GM18499 (cell line): ENCODE data around the gene CASP6.
A peak's percentile ranks its signal among the peaks of the same experiment; 100 is the strongest.

Source experiments
- ATAC-seq: cut with Tn5 transposase; IDR thresholded peaks from one replicate; pipeline ENCODE4 v1.9.1; 2021; ENCODE audit warnings: moderate number of reproducible peaks; ENCODE audit not compliant: insufficient read depth, unreplicated experiment

Gene CASP6

DNA sequence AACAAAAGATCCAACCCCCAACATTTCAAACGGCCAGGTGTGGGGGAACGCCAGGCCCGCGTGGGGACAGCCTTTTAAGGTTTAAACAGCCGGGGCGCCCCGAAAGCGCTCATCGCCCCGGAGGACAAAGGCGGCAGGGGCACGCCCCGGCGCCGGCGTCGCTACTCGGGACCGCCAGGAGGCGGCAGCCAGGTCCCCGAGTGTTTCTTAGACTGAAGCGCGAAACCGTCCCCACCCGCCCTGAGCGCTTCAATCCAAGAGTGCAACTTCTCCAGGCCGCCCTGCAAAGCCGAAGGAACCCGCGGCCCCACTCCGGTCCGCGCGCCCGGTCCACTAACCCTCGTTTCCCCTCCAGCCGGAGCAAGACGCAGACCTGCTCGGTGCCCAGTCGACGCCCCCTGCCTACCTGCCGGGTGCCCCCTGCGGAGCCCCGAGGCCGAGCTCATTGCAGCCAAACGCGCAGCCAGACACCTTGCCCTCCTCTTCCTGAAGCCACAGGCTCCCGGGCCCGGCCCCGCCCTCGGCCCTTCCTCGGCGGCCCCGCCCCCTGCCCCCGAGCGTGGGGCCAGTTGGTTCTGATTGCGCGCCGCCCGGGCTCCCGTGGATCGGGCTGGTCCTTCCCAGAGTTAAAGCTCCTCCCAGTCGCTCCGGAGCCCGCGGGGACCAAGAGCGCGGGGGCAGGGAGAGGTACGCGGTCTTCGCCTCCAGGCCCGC is at the start of gene CASP6:
Gene CASP6, minus strand, starts transcription at position 496 of the 714 bp plus-strand sequence. Its CDS starts 50 bp downstream, at position 446.
- ATAC-seq, result peak; percentile 49

- no peak for ATAC-seq
Observed at GRCh38 chr4:109752525-109752924, 49.3 kb upstream of the CASP6 start.

DNA sequence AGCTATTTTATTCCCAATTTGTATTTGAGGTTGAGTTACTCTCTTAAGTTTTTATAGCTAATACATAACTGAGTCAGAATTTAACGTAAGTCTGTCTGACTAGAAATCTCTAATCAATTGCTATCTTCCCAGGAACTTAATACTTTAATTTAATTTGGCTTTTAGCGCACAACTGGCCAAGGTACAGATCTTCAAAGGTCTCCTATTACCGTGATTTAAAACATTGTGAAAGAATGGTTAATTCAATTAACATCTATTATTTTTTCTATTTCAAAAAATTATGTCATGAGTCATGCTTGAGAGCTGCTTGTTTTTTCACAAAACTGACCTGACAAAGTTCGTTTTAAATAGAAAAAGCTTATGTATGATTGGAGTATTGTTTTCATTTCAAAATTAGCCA is 48.6 kb upstream of the CASP6 start:
- ATAC-seq, result no peak

DNA sequence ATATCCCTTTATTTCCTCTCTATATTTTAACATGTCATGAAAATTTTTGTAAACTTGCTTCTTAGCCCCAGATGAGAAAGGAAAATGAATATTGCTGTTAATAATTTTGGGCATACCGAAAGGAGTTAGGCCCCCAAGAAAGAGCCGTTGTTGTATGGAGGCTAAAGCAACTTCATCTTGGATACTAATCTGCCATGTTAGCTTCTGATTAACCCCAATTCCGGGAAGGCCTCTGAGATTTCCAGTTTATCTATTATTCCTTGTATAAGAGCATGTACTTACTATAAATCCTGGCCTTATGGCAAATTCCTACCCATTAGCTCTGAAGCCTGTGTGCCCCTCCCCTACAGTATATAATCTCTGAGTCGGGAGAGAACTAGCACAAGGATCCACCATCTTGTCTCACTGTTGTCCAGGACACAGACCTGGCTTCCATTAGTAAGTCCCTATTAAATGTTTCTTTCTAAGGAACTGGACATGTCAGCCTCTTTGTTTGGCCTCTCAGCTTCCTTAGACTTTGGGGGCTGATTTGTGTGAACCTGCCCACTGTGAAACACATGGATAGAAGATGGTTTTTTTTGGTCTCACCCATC is 47.5 kb upstream of the CASP6 start:
- ATAC-seq, result no peak

- ATAC-seq, result no peak
Observed at GRCh38 chr4:109749388-109750082, 46.3 kb upstream of the CASP6 start.

- no peak for ATAC-seq
Observed at GRCh38 chr4:109748114-109748513, 44.9 kb upstream of the CASP6 start.

DNA sequence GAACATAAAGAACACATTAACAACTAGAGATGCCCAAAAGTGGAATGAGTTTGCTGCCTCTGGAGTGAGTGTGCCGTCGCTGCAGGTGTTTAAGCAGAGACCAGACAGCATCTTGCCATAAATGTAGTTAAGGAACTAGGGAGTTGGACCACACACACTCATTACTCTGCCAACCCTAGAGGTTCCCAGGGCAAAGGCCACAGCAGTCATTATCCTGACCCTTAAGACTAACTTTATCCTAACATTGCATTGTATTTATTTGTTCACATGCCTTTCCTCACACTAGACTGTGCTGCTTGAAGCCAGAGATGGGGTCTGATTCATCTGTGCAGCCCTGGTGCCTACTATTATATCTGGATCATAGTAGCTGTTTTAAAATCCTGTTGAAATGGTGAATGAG is 43.5 kb upstream of the CASP6 start:
- no peak for ATAC-seq

DNA sequence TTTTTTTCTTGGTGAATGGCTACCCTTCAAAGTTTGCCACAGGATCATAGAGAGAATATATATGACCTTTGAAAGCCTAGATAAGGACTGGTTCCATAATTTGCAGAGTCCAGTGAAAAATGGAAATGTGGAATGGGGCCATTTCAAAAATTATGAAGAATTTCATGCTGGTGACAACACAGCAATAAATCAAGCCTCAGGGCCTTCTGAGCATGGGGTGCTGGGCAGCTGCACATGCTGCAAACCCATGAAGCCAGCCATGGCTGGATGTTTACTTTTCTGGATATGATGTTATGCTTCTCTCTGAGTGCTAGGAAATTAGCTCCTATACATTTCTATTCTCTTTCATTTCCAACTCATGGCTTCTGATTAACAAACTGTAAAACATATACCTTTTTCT is 42.6 kb upstream of the CASP6 start:
- no peak for ATAC-seq

GRCh38 chr4:109739547-109739946 is 36.3 kb upstream of the CASP6 start:
- ATAC-seq, result no peak

DNA sequence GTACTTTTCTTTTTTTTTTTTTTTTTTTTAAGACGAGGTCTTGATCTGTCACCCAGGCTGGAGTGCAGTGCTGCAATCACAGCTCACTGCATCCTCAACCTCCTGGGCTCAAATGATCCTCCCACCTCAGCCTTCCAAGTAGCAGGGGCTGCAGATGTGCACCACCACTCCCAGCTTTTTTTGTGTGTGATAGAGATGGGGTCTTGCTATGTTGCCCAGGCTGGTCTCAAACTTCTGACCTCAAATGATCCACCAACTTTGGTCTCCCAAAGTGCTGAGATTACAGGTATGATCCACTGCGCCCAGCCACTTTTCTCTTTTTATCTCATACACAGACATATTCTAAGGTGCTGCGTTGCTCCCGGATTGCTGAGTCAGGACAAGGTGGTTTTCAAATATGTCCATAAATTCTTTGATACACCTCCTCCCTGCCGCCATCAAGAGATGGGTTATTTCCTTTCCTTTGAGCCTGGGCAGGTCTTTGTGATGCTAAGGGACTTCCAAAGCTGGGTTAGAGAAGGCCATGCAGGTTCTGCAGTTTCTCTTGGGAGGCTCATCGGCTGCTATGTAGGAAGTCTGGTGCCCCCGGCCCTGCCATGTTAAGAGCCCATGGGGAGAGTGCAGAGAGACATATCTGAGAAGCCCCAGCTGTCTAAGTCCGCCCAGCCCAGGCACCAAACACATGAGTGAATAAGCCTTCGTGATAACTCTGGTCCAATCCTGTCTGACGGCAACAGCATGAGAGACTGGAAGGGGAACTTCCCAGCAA is 35.0 kb upstream of the CASP6 start:
- ATAC-seq, result no peak

DNA sequence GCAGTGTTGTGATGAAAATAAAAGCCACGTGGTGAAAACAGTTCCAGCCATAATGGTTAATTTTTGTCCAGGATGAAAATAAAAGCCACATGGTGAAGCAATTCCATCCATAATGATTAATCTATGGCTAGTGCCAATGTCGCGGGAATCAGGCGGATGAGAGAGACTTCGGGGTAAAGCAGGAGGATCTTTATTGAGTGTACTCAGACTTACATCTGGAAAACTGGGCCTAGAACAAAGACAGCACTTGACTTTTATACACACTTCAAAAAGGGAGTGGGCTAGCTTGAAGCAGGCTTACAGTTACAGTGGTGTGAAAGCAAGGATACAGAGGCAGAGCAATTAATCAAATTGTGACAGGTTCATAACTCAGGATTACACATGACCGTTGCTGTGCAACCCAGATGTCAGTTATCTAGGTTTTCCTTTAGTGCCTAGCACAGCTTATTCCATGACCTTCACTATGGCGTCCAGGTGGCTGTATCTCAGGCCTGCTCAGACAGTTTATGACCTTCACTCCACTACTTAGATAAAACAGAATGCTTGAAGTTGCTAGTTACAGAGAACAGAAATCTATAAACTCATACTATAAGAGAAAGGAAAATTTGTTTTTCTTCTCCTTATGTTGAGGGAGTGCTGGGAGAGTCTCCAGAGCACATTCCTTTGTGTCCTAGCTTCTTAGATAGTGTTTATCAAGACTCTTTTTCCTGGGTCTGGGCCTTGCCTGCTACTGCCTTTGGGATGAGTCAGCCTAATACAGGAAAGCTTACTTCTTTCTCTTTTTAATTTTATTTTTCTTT is 32.5 kb upstream of the CASP6 start:
- ATAC-seq, result no peak

GRCh38 chr4:109733728-109734127 is 30.5 kb upstream of the CASP6 start:
- ATAC-seq, result no peak

DNA sequence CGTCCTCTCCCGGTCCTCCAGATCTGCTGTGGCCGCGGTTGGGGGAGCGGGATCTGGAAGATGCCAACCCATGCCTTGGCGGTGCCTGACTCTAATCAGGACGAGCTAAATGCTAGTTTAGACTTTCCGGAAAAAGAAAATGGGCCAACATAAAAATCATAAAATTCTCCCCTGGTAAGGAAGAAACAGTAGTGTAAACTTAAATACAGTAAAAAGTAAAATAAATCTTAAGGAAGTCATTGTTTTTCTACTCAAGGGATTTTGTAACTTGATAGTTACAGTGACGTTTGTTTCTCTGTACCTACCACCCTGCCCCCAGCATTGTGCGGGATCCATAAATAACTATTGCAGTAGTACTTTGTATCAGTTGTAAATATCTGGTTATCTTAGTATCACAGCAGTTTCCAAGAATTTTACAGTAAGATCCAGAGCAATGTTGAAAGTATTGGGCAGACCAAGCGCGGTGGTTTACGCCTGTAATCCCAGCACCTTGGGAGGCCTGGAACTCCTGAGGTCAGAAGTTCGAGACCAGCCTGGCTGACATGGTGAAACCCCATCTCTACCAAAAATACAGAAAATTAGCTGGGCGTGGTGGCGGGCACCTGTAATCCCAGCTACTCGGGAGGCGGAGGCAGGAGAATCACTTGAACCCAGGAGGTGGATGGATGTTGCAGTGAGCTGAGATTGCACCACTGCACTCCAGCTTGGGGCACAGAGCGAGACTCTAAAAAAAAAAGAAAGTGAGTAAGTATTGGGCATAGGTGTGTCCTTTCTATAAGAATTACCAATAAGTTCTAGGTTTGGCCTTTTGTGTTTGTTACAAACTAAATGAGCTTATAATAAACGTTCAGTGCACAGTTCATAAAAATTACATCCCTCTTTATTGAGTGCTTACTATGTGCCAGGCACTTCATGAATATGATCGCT is 27.6 kb upstream of the CASP6 start:
- no peak for ATAC-seq

- ATAC-seq, result peak; percentile 54
Observed at GRCh38 chr4:109729718-109730618, 26.7 kb upstream of the CASP6 start, which contains the start of gene PLA2G12A. Gene PLA2G12A (minus strand): TSS chr4:109730070. CDS start chr4:109729809, 261 bp downstream.

DNA sequence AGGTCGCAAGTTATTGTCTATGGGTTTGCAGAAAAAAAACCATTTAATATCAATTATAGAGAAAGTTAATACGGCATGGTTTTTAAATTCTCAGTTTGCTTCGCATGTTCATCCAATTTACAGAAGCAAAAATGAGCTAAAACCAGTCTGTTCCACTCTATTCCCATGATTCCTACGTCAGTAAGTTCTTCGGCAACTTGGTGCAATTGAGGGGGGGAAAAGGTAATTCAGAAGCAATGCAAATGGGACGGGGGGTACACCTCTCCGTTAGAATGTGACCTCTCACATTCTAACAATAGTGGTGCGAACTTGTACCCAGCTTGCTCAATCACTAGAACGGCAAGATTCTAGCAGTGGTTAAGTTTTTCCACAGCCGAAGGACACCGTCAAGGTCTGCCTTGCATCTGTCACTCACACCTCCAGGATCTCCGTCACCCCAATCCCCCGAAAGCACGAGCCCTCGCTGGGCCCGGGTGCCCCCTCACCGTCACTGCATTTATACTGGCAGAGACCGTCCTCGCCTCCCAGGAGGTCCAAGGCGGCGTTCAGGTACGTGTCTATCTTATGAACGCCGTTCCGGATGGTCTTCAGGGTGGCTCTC is 26.0 kb upstream of the CASP6 start:
- no peak for ATAC-seq

GRCh38 chr4:109728385-109728784 is 25.1 kb upstream of the CASP6 start:
- ATAC-seq, result no peak

DNA sequence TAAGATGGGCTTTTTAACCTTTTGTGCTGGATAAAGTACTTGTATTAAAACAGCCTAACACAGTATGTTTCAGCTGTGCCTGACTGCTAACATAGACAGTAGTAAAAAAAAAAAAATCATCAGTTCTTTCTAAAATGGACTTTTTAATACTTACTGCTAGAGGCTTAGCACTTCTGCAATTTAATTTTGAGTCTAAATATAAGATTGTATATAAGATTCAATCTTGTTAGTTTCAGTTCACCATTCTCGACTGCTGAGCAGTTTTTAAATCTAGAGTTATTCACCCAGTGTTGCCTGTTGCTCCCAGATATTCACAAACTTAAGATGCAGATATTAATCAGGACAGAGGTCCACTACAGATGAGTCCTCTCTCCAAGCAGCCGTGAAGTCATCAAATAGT is 19.9 kb upstream of the CASP6 start:
- no peak for ATAC-seq
